ENCODE results near the gene ORC2. TPM values are rescaled to one million over a fixed set of nuclear protein-coding genes. Genes with fewer than 3 reads are reported as not detected.
A peak's percentile ranks its signal among the peaks of the same experiment; 100 is the strongest.
"Not testable (repeated sequence)": the region's sequence is repeated elsewhere in the genome, so short reads cannot be mapped to it uniquely, and the experiment has no call there.

Gene ORC2
- 10 to 100 TPM; 24.5 to 38.7 (median 36.5) TPM for polyA plus RNA-seq (ENCODE audit: insufficient read length in 4 of 4)

GRCh38 chr2:200963124-200963917 lies at the start of gene ORC2:
Gene ORC2 (minus strand): TSS chr2:200963660. CDS start chr2:200958123, 5,537 bp downstream.
- peak; percentile 92 to 95 (median 93) for DNase-seq (ENCODE audit: low read depth in 4 of 4, low spot score in 3 of 4)

- peak in 3 of 4 donors; percentile 32 to 39 (median 33) for DNase-seq (ENCODE audit: low read depth in 4 of 4, low spot score in 3 of 4)
Measured at GRCh38 chr2:201008296-201008829, 44.9 kb upstream of the ORC2 start.

- DNase-seq (ENCODE audit: low read depth in 4 of 4, low spot score in 3 of 4), result peak in 1 of 4 donors; percentile 33
Measured at GRCh38 chr2:201007584-201007998, 44.1 kb upstream of the ORC2 start.

- no peak for DNase-seq (ENCODE audit: low read depth in 4 of 4, low spot score in 3 of 4)
Measured at GRCh38 chr2:201006704-201007103, 43.2 kb upstream of the ORC2 start.

- DNase-seq (ENCODE audit: low read depth in 4 of 4, low spot score in 3 of 4), result no peak
Measured at GRCh38 chr2:201004370-201004769, 40.9 kb upstream of the ORC2 start.

GRCh38 chr2:200993097-200993496 lies 29.6 kb upstream of the ORC2 start:
- no peak for DNase-seq (ENCODE audit: low read depth in 4 of 4, low spot score in 3 of 4)

- no peak for DNase-seq (ENCODE audit: low read depth in 4 of 4, low spot score in 3 of 4)
Measured at GRCh38 chr2:200987137-200987536, 23.7 kb upstream of the ORC2 start.

GRCh38 chr2:200985799-200986198 lies 22.3 kb upstream of the ORC2 start:
- no peak for DNase-seq (ENCODE audit: low read depth in 4 of 4, low spot score in 3 of 4)

- no peak for DNase-seq (ENCODE audit: low read depth in 4 of 4, low spot score in 3 of 4)
Measured at GRCh38 chr2:200976710-200977109, 13.2 kb upstream of the ORC2 start.

GRCh38 chr2:200975672-200976071 lies 12.2 kb upstream of the ORC2 start:
- no peak for DNase-seq (ENCODE audit: low read depth in 4 of 4, low spot score in 3 of 4)

- DNase-seq (ENCODE audit: low read depth in 4 of 4, low spot score in 3 of 4), result not testable (repeated sequence)
Measured at GRCh38 chr2:200970057-200970456, 6.6 kb upstream of the ORC2 start.

- no peak for DNase-seq (ENCODE audit: low read depth in 4 of 4, low spot score in 3 of 4)
Measured at GRCh38 chr2:200968735-200969134, 5.3 kb upstream of the ORC2 start.

- no peak for DNase-seq (ENCODE audit: low read depth in 4 of 4, low spot score in 3 of 4)
Measured at GRCh38 chr2:200968162-200968561, 4.7 kb upstream of the ORC2 start.

GRCh38 chr2:200966770-200967169 lies 3.3 kb upstream of the ORC2 start:
- DNase-seq (ENCODE audit: low read depth in 4 of 4, low spot score in 3 of 4), result no peak

- DNase-seq (ENCODE audit: low read depth in 4 of 4, low spot score in 3 of 4), result no peak
Measured at GRCh38 chr2:200964498-200964897, 1.0 kb upstream of the ORC2 start.

- DNase-seq (ENCODE audit: low read depth in 4 of 4, low spot score in 3 of 4), result not testable (repeated sequence)
Measured at GRCh38 chr2:200963918-200964252, 425 bp upstream of the ORC2 start.

GRCh38 chr2:200962811-200963123 lies 693 bp downstream of the ORC2 start:
- DNase-seq (ENCODE audit: low read depth in 4 of 4, low spot score in 3 of 4), result no peak

GRCh38 chr2:200961674-200962073 lies 1.8 kb downstream of the ORC2 start:
- DNase-seq (ENCODE audit: low read depth in 4 of 4, low spot score in 3 of 4), result no peak

- no peak for DNase-seq (ENCODE audit: low read depth in 4 of 4, low spot score in 3 of 4)
Measured at GRCh38 chr2:200950378-200950777, 13.1 kb downstream of the ORC2 start.

GRCh38 chr2:200945395-200945729 lies 18.1 kb downstream of the ORC2 start:
- no peak for DNase-seq (ENCODE audit: low read depth in 4 of 4, low spot score in 3 of 4)

GRCh38 chr2:200944467-200945394 lies 18.7 kb downstream of the ORC2 start:
- no peak for DNase-seq (ENCODE audit: low read depth in 4 of 4, low spot score in 3 of 4)
